ENCODE data around the gene BCLAF1. TPM values are rescaled to one million over a fixed set of nuclear protein-coding genes. Genes with fewer than 3 reads are reported as not detected.

Gene BCLAF1
- total RNA-seq, 1 experiment from 2014 or later = 207 TPM

GRCh38 chr6:136216503-136217401, 72.9 kb downstream of the BCLAF1 start:
- Histone ChIP-seq H3K27ac (no peak overlapping the region), H3K4me3 (no peak overlapping the region), H3K4me1 (no peaks in the 10 kb centered on the region), H3K27me3 (no peaks in the 10 kb centered on the region), H3K9me3 (replicated peaks) (no peaks in the 10 kb centered on the region), H3K36me3 (no peaks in the 10 kb centered on the region)
- no peak for DNase-seq

DNA sequence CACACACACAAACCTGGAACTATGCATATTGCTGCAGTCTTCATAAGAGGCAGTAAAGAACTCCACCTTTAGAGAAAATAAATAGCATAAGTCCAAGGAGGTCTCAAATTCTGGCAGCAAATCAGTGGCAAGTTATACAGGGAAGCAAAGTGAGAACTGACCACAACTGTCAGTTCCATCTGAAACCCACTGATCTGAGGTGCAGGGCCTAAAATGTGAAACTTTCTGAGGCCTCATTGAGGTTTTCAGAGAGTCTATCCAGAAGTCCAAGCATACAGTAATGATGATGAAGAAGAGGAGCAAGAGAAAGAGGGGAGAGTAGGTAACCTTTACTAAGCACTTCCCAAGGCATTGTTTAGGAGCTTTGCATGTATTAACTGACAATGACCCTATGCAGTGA, 75.8 kb downstream of the BCLAF1 start:
- H3K27me3 ChIP-seq = no peaks in the 10 kb centered on the region
- H3K9me3 ChIP-seq (replicated peaks) = no peaks in the 10 kb centered on the region
- H3K4me3 ChIP-seq = no peak overlapping the region
- H3K4me1 ChIP-seq = no peaks in the 10 kb centered on the region
- H3K36me3 ChIP-seq = no peaks in the 10 kb centered on the region
- DNase-seq = no peak
- H3K27ac ChIP-seq = no peak overlapping the region

DNA sequence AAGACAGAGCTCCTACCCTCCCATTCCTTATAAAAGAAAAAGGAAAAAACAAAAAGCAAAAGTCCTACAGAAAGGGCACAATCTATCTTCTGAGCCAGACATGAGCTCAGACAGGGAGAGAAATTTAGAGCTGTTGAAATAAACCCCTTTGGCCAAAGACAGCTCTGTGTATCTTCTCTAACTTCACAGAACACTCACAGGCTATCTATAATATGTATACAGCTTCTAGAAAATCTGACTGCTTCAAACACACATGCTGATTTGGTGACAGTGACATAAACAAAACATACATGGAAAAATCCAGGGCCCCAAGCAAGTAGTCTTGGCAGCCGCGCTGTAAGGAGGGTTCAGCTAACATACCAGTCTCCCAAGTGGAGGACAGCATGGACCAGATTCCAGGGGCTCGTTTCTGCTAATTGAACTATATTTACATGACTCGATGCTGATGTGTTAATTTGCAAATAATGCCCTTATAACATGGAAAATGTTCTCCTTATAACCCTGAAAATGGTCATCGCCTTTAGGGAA, 76.6 kb downstream of the BCLAF1 start:
- no peaks in the 10 kb centered on the region for H3K9me3 ChIP-seq (replicated peaks)
- DNase-seq = no peak
- no peak overlapping the region for H3K4me3 ChIP-seq
- no peaks in the 10 kb centered on the region for H3K36me3 ChIP-seq
- no peaks in the 10 kb centered on the region for H3K4me1 ChIP-seq
- no peak overlapping the region for H3K27ac ChIP-seq
- no peaks in the 10 kb centered on the region for H3K27me3 ChIP-seq

GRCh38 chr6:136212608-136213007, 77.0 kb downstream of the BCLAF1 start:
- no peak for DNase-seq
- H3K27me3 ChIP-seq = no peaks in the 10 kb centered on the region
- no peaks in the 10 kb centered on the region for H3K9me3 ChIP-seq (replicated peaks)
- no peaks in the 10 kb centered on the region for H3K36me3 ChIP-seq
- H3K27ac ChIP-seq = no peak overlapping the region
- H3K4me3 ChIP-seq = no peak overlapping the region
- H3K4me1 ChIP-seq = no peaks in the 10 kb centered on the region

GRCh38 chr6:136210398-136211165, 79.1 kb downstream of the BCLAF1 start:
- Histone ChIP-seq H3K4me3 (no peak overlapping the region), H3K27ac (no peak overlapping the region), H3K27me3 (no peaks in the 10 kb centered on the region), H3K4me1 (no peaks in the 10 kb centered on the region), H3K36me3 (no peaks in the 10 kb centered on the region), H3K9me3 (replicated peaks) (no peaks in the 10 kb centered on the region)
- no peak for DNase-seq

GRCh38 chr6:136209496-136209895, 80.2 kb downstream of the BCLAF1 start:
- no peaks in the 10 kb centered on the region for H3K4me1 ChIP-seq
- no peak overlapping the region for H3K4me3 ChIP-seq
- DNase-seq = no peak
- no peaks in the 10 kb centered on the region for H3K9me3 ChIP-seq (replicated peaks)
- H3K27me3 ChIP-seq = no peaks in the 10 kb centered on the region
- no peaks in the 10 kb centered on the region for H3K36me3 ChIP-seq
- H3K27ac ChIP-seq = no peak overlapping the region

- no peaks in the 10 kb centered on the region for H3K27me3 ChIP-seq
- H3K9me3 ChIP-seq (replicated peaks) = no peaks in the 10 kb centered on the region
- no peaks in the 10 kb centered on the region for H3K4me1 ChIP-seq
- H3K27ac ChIP-seq = no peak overlapping the region
- DNase-seq = no peak
- H3K36me3 ChIP-seq = no peaks in the 10 kb centered on the region
- no peak overlapping the region for H3K4me3 ChIP-seq
Observed at GRCh38 chr6:136208783-136209182, 80.9 kb downstream of the BCLAF1 start.

Other genes with a start within 250 kb of the BCLAF1 start
- 9.4 and 11.8 TPM in 2 replicates for gene MTFR2, start 39.5 kb downstream of the BCLAF1 start, total RNA-seq (2014; rRNA removed; shearing (Covaris generic))